H1 (cell line): ENCODE measurements around the gene HABP2. TPM values are rescaled to one million over a fixed set of nuclear protein-coding genes. Genes with fewer than 3 reads are reported as not detected.

ENCODE experiments used
- CTCF ChIP-seq, 3 experiments: IDR thresholded peaks; 1 replicate in 2 of 3; 2 replicates in 1 of 3; pipeline versions ENCODE4 v1.5.1 to v1.6.1; 2011; ENCODE audit warnings: low read length in 3 of 3, mild to moderate bottlenecking in 3 of 3, inconsistent platforms in 2 of 3, low read depth in 1 of 3, moderate library complexity in 1 of 3; ENCODE audit not compliant: insufficient read depth in 1 of 3; ENCODE audit errors: control extremely low read depth in 1 of 3
- NRF1 ChIP-seq: IDR thresholded peaks from 2 replicates; pipeline ENCODE4 v1.6.1; 2011; ENCODE audit warnings: mild to moderate bottlenecking, low read depth, low read length, improper control_type of control experiment
- RNF2 ChIP-seq: fragments of 200-900, 300-1000 bp; sonication (generic); IDR thresholded peaks from 2 replicates; pipeline ENCODE4 v1.7.1; 2016; ENCODE audit warnings: borderline replicate concordance, low read depth, mild to moderate bottlenecking, antibody characterized with exemption, low read length; ENCODE audit not compliant: poor library complexity, severe bottlenecking; ENCODE audit errors: missing control alignments
- TAF7 ChIP-seq: optimal IDR thresholded peaks from 2 replicates; pipeline ENCODE3; 2011; ENCODE audit warnings: low read depth, mild to moderate bottlenecking, inconsistent platforms, low read length, moderate library complexity, borderline replicate concordance
- polyA plus RNA-seq, 7 experiments: library from polyadenylated mRNA; depleted of rRNA in 3 of 7; stranded (reverse) in 5 of 7; unstranded in 2 of 7; fragments of >200 nt in 5 of 7; fragments of 200-250 nt in 2 of 7; gene quantifications; 1 replicate in 5 of 7; 2 replicates in 1 of 7; 4 replicates in 1 of 7; pipeline versions ENCODE4 v1.2.1 to v1.2.3, GENCODE V29; 2011 to 2013; ENCODE audit warnings: missing spikeins in 2 of 7, mixed read lengths in 2 of 7
- total RNA-seq: library from RNA; stranded (reverse); fragmentation: NEBNext Ultra II Directional; extraction: Animal tissue kit (Norgen Biotek cat#: 25700); gene quantifications from 2 replicates; pipeline ENCODE4 v1.2.1, GENCODE V29; 2021

The HABP2 gene
- total and polyA plus RNA-seq, 2 of the 8 experiments (the other 6 are each of a cell fraction or from before 2014, with no cell fraction given), result not detected

- peak; percentile 79 to 98 (median 96) for TF ChIP-seq CTCF (IDR thresholded peaks at IDR 0.05; ENCODE audit: control extremely low read depth in 1 of 3, insufficient read depth in 1 of 3, low read depth in 1 of 3, low read length in 3 of 3)
- TF ChIP-seq TAF7, result no peak
- no peak for TF ChIP-seq RNF2
- no peak for TF ChIP-seq NRF1
Observed at GRCh38 chr10:113520690-113521474, 32.0 kb upstream of the HABP2 start (continued).
